Neural progenitor cell (in vitro differentiated cells): ENCODE results near the gene MACROD2. TPM values are rescaled to one million over a fixed set of nuclear protein-coding genes. Genes with fewer than 3 reads are reported as not detected.

Experiments used
- DNase-seq: peaks from one replicate; pipeline ENCODE4 v3.0.0-alpha.2; 2016; ENCODE audit warnings: low spot score
- H2AFZ ChIP-seq: fragments of 200-600 bp; sonication (generic); replicated peaks from 2 replicates; pipeline ENCODE4 v1.6.1; 2016; ENCODE audit warnings: antibody characterized with exemption
- H3F3A ChIP-seq: fragments of 200-600 bp; sonication (generic); 2 replicates; pipeline ENCODE4 v1.6.1; 2016; ENCODE audit warnings: antibody characterized with exemption, low read depth
- H3K27ac ChIP-seq: fragments of 200-600 bp; sonication (generic); 2 replicates; pipeline ENCODE4 v1.5.1; 2016; ENCODE audit warnings: mild to moderate bottlenecking
- H3K27me3 ChIP-seq: fragments of 200-600 bp; sonication (generic); 2 replicates; pipeline ENCODE4 v1.6.1; 2016; ENCODE audit warnings: mild to moderate bottlenecking, moderate library complexity
- H3K36me3 ChIP-seq: fragments of 200-600 bp; sonication (generic); 2 replicates; pipeline ENCODE4 v1.5.1; 2016
- H3K4me1 ChIP-seq: fragments of 200-600 bp; sonication (generic); 2 replicates; pipeline ENCODE4 v1.6.1; 2016; ENCODE audit warnings: mixed run types
- H3K4me2 ChIP-seq: fragments of 200-600 bp; sonication (generic); 2 replicates; pipeline ENCODE4 v1.6.1; 2016
- H3K4me3 ChIP-seq: fragments of 200-600 bp; sonication (generic); 2 replicates; pipeline ENCODE4 v1.5.1; 2016
- H3K79me2 ChIP-seq: fragments of 200-600 bp; sonication (generic); 2 replicates; pipeline ENCODE4 v1.6.1; 2016; ENCODE audit warnings: low read depth
- H3K9ac ChIP-seq: fragments of 200-600 bp; sonication (generic); 2 replicates; pipeline ENCODE4 v1.6.1; 2016
- H3K9me3 ChIP-seq: fragments of 200-600 bp; sonication (generic); 2 replicates; pipeline ENCODE4 v1.5.1; 2016; ENCODE audit warnings: low read depth
- H4K20me1 ChIP-seq: fragments of 200-600 bp; sonication (generic); 2 replicates; pipeline ENCODE4 v1.6.1; 2016; ENCODE audit warnings: low read depth
- H3K27ac Mint-ChIP-seq: 3 replicates; pipeline ENCODE4 v1.8.0; 2021; ENCODE audit warnings: mixed read lengths
- H3K27me3 Mint-ChIP-seq: 2 replicates; pipeline ENCODE4 v1.8.0; 2022; ENCODE audit warnings: low read depth, mild to moderate bottlenecking, inconsistent platforms, moderate library complexity, mixed read lengths; ENCODE audit not compliant: insufficient read depth
- H3K36me3 Mint-ChIP-seq: 3 replicates; pipeline ENCODE4 v1.8.0; 2021; ENCODE audit warnings: mixed read lengths
- H3K4me1 Mint-ChIP-seq: 3 replicates; pipeline ENCODE4 v1.8.0; 2021; ENCODE audit warnings: mixed read lengths
- H3K4me3 Mint-ChIP-seq: 3 replicates; pipeline ENCODE4 v1.8.0; 2021; ENCODE audit warnings: mild to moderate bottlenecking, moderate library complexity, mixed read lengths
- H3K9me3 Mint-ChIP-seq: 3 replicates; pipeline ENCODE4 v1.8.0; 2020; ENCODE audit warnings: mixed read lengths
- CTCF ChIP-seq: fragments of 200-600 bp; sonication (generic); IDR thresholded peaks from 2 replicates; pipeline ENCODE4 v1.5.1; 2017; ENCODE audit warnings: antibody characterized with exemption, mild to moderate bottlenecking
- EZH2 ChIP-seq: fragments of 200-600 bp; sonication (generic); IDR thresholded peaks from 2 replicates; pipeline ENCODE4 v1.6.1; 2017; ENCODE audit warnings: antibody characterized with exemption, mild to moderate bottlenecking, moderate library complexity
- EZH2phosphoT487 ChIP-seq: fragments of 200-600 bp; sonication (generic); IDR thresholded peaks from 2 replicates; pipeline ENCODE4 v1.6.1; 2017; ENCODE audit warnings: antibody characterized with exemption
- total RNA-seq: library from RNA; depleted of rRNA; stranded (reverse); fragments of >200 nt; gene quantifications from 2 replicates; pipeline ENCODE4 v1.2.3, GENCODE V29; 2015; ENCODE audit warnings: low replicate concordance

MACROD2 gene
- total RNA-seq, 1 donor from 2014 or later, result 11.9 TPM

DNA sequence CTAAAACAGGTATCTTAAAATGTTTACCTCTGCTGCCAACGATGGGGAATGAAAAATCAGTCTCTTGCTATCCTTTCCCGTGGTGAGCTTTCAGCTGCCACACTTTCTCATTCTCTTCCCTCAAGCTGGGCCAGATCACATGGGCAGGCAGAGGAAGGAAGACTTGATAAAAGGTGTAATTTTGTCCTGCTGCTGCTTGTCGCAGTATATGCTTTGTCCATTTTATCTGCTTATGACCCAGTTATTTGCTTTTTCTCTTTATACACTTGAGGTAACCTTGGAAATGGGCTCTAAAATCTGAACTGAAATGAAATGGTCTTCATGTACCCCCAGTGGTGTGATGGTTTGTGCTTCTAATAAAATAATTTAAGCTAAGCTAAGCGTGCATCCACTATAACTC, 1038.0 kb downstream of the MACROD2 start:
- Histone ChIP-seq H3K36me3 (no peaks in the 10 kb centered on the region), H2AFZ (no peak overlapping the region), H3K9ac (no peak overlapping the region), H3F3A (no peaks in the 10 kb centered on the region), H3K27ac (no peak overlapping the region), H3K79me2 (no peaks in the 10 kb centered on the region), H3K9me3 (no peaks in the 10 kb centered on the region), H3K4me2 (no peak overlapping the region), H3K4me3 (no peak overlapping the region), H4K20me1 (no peaks in the 10 kb centered on the region), H3K4me1 (no peaks in the 10 kb centered on the region), H3K27me3 (no peaks in the 10 kb centered on the region)
- Mint-ChIP-seq H3K27ac (no peak overlapping the region), H3K4me3 (no peak overlapping the region), H3K4me1 (no peaks in the 10 kb centered on the region), H3K27me3 (no peaks in the 10 kb centered on the region), H3K9me3 (no peaks in the 10 kb centered on the region), H3K36me3 (no peaks in the 10 kb centered on the region)
- DNase-seq, result no peak
- no peak for TF ChIP-seq CTCF
- TF ChIP-seq EZH2phosphoT487, result no peak
- TF ChIP-seq EZH2, result no peak

GRCh38 chr20:15033891-15034290, 1038.6 kb downstream of the MACROD2 start:
- no peak for TF ChIP-seq CTCF
- no peak for TF ChIP-seq EZH2
- no peak for TF ChIP-seq EZH2phosphoT487
- Histone ChIP-seq H3K9ac (no peak overlapping the region), H3K4me1 (no peaks in the 10 kb centered on the region), H3K36me3 (no peaks in the 10 kb centered on the region), H3K4me2 (no peak overlapping the region), H3K27ac (no peak overlapping the region), H3K9me3 (no peaks in the 10 kb centered on the region), H3K27me3 (no peaks in the 10 kb centered on the region), H4K20me1 (no peaks in the 10 kb centered on the region), H2AFZ (no peak overlapping the region), H3F3A (no peaks in the 10 kb centered on the region), H3K4me3 (no peak overlapping the region), H3K79me2 (no peaks in the 10 kb centered on the region)
- H3K27ac Mint-ChIP-seq, result no peak overlapping the region
- H3K9me3 Mint-ChIP-seq, result peaks cover 2% of the 10 kb centered on the region
- no peak overlapping the region for H3K4me3 Mint-ChIP-seq
- no peaks in the 10 kb centered on the region for H3K4me1 Mint-ChIP-seq
- no peaks in the 10 kb centered on the region for H3K27me3 Mint-ChIP-seq
- no peak for DNase-seq
- no peaks in the 10 kb centered on the region for H3K36me3 Mint-ChIP-seq

GRCh38 chr20:15036948-15037347, 1041.6 kb downstream of the MACROD2 start:
- no peaks in the 10 kb centered on the region for H3K36me3 ChIP-seq
- no peak overlapping the region for H3K4me2 ChIP-seq
- no peaks in the 10 kb centered on the region for H3K79me2 ChIP-seq
- no peak for TF ChIP-seq EZH2
- Mint-ChIP-seq H3K36me3 (no peaks in the 10 kb centered on the region), H3K4me1 (no peaks in the 10 kb centered on the region), H3K27me3 (no peaks in the 10 kb centered on the region), H3K27ac (no peak overlapping the region), H3K4me3 (no peak overlapping the region), H3K9me3 (peaks cover 2% of the 10 kb centered on the region)
- H3K27ac ChIP-seq, result no peak overlapping the region
- H4K20me1 ChIP-seq, result no peaks in the 10 kb centered on the region
- H3K4me1 ChIP-seq, result no peaks in the 10 kb centered on the region
- H3F3A ChIP-seq, result no peaks in the 10 kb centered on the region
- H3K9ac ChIP-seq, result no peak overlapping the region
- no peak overlapping the region for H2AFZ ChIP-seq
- H3K4me3 ChIP-seq, result no peak overlapping the region
- no peaks in the 10 kb centered on the region for H3K27me3 ChIP-seq
- no peaks in the 10 kb centered on the region for H3K9me3 ChIP-seq
- no peak for DNase-seq

DNA sequence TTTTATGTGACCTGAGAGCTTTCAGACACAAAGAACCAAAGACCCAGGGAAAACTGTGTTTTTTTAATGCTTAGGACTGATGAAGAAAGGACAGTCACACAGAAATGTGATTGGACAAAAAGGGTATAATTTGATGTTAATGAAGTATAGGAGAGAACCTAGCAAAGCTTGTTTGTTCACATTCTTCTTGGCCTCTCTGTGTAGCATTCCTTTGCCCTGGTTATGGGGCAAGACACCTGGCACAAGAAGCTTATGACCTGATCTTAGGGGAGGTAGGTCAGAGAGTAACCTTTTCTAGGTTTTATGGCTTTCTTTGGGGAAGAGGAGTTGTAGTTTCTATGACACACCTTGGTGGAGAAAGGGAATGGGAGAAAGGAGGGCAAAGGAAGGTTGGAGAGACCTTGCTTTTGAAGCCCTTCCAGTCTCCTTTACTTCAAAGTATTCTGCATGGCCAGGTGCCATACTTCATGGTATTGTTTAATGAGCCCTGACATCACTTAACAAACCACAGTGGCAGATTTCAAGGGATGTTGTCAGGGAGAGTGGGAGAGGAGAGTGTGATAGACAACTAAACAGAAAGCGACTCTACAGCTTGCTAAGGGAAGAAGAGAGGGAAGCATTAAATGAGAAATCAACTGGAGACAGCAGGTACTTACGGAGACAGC, 1043.9 kb downstream of the MACROD2 start:
- Histone ChIP-seq H3K4me1 (no peaks in the 10 kb centered on the region), H3K27ac (no peak overlapping the region), H3K27me3 (no peaks in the 10 kb centered on the region), H3K4me2 (no peak overlapping the region), H3K9me3 (no peaks in the 10 kb centered on the region), H3K9ac (no peak overlapping the region), H3F3A (no peaks in the 10 kb centered on the region), H3K79me2 (no peaks in the 10 kb centered on the region), H4K20me1 (no peaks in the 10 kb centered on the region), H3K36me3 (no peaks in the 10 kb centered on the region), H2AFZ (no peak overlapping the region), H3K4me3 (no peak overlapping the region)
- no peak overlapping the region for H3K4me3 Mint-ChIP-seq
- no peak for DNase-seq
- H3K36me3 Mint-ChIP-seq, result no peaks in the 10 kb centered on the region
- H3K9me3 Mint-ChIP-seq, result peaks cover 2% of the 10 kb centered on the region
- no peaks in the 10 kb centered on the region for H3K27me3 Mint-ChIP-seq
- H3K27ac Mint-ChIP-seq, result no peak overlapping the region
- TF ChIP-seq CTCF (no peak), EZH2 (no peak), EZH2phosphoT487 (no peak)
- no peaks in the 10 kb centered on the region for H3K4me1 Mint-ChIP-seq
